Head of caudate nucleus (tissue), 42 donors: ENCODE data around the gene GYPC.
A peak's percentile ranks its signal among the peaks of the same experiment; 100 is the strongest.

Source experiments
- DNase-seq, 42 donors: peaks; one replicate each; pipeline versions ENCODE4 v3.0.0 to v3.0.0-alpha.2; 2020 to 2021; ENCODE audit warnings: mixed read lengths in 7 of 42
- intact Hi-C: fragments of 100-400 bp; cut with DNase I; formaldehyde crosslinking; loops from one replicate; pipeline ENCODE4 v1.15.0; 2022

GYPC gene

DNA sequence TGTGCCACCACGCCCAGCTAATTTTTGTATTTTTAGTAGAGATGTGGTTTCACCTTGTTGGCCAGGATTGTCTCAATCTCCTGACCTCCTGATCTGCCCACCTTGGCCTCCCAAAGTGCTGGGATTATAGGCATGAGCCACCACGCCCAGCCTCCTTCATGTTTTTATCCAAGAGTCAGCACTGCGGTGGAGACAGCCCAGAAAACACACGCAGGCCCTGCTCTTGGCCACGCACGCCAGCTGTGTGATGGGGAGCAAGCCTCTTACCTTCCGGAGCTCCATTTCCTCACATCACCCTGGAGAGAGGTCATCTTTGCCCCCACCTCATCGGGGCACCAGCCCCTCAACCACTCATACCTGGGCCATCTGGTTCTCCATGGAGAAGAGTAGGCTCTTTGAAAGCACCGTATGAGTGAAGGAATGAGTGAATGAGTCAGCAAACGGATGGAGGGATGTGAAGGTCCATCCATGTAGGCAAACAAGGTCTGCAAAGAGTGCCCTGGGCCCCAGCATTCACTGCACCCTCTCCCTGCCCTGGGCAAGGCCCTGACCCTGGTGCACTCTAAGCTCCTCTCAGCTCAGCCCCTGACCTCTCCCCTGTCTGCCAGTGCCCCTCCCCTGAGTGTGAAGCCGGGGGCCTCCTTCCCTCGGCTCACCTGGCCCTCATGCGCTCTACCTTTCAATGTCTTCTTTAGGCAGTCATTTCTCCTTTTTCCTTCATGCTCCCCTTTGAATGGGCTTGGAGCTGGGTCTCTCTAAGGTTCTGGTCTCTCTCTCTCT, 7.4 kb downstream of the GYPC start:
- no peak for DNase-seq
- intact Hi-C loops: no loop called here

DNA sequence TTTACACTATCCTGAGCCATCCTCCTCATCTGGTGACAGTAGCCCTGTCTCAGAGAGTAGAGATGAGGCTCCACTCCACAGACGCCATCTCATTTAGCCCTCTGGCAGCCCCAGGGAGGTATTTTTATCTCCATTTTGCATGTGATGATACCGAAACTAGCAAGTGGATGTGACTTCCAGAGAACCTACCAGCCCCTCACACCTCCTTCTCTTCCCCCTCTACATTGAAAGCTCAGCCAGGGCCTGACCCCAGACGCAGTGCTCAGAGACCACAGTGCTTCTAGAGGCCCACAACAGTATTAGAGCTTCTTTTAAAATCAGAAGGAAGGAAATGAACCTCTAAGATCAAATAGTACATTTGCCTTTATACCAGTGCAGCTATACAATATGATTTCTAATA, 8.3 kb downstream of the GYPC start:
- no peak for DNase-seq
- intact Hi-C loops: no loop called here

DNA sequence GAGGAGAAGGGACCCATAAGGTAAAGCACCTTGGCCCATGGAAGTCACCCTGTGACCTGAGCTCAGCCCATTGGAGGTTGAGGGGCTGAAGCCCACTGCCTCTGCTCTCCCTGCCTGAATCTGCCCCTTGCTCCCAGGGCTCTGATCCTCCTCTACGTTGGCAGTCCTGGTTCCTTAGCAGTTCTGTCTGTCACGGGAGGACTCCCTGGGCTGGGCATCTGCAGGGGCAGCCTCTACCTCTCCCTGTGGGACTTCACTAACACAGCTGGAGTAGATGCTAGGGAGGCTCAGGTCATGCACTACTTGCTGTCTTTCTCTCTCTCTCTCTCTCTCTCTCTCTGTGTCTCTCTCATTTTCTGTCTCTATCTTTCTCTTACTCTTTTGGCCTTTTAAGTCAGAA, 8.7 kb downstream of the GYPC start:
- intact Hi-C loops: no loop called here
- no peak for DNase-seq

DNA sequence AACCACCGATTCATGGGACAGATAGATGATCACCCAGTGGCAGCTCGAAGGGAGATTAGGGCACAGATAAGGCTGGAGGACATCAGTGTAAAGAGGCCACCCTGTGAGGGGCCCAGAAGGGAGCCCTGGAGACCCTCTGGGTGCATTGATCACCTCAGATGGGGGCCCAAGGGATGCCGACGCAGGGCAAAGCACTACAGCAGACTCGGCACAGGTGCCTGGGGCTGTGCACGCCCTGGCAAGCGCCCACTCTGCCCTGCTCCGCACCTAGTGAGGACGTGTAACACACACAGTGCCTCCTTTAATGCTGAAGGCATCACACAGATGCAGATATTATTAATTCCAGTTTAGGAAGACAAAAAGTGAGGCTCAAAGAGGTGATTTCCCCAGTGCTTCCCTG, 9.5 kb downstream of the GYPC start:
- no peak for DNase-seq
- intact Hi-C loops: no loop called here

DNA sequence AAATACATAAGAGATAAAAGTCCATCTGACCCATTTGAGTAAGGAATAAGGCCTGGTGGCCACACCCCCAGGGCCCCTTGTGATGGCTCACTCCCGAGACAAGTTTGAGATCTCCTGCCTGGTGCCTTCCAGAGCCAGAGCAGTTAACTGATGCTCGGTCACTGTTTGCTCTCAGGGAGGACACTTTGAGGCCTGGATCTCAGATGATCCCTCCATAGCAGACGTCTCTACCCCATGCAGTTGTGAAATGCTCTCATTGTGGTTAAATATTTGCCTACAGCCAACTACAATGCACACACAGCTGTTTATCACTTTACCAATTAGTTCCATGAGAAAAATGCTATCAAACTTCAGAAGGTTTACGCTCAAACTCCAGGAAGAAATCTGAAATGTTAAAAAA, 12.3 kb downstream of the GYPC start:
- intact Hi-C loops: no loop called here
- DNase-seq: no peak

DNA sequence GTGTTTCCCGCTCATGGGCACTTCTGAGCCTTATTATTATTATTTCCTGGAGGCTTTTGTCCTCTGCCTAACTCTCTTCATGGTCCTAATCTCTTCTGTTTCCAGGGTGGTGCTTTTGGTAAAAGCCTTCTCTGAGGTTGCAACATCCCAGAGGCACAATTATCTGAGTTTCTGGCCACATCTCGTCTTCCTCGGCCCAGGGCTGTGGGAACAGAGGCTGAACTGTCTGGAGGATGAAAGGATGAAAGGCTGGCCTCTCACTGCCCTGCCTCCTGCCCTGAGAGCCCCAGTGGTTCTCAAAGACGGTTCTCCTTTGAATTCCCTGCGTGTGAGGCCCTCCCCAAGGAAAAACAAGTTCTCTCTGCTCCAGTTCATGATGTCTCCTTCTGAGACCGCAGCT, 13.8 kb downstream of the GYPC start:
- peak in 1 of 42 donors; percentile 35 for DNase-seq
- intact Hi-C loops: no loop called here

DNA sequence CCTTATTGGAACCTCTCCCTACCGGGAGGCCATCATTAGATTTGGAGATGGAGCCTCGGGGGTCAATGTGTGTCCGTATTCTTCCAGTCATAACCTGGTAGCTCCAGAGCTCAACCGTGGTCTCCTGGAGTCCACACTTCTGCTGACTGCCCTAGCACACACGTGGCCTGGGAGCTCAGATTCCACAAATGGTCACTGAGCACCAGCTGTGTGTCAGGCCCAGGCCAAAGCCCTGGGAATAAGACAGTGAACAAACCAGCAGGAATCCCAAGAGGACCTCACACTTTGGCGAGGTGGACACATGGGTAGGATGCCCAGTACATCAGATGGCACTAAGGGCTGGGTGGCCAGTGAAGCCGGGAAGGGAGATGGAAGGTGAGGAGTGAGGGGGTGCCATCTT, 15.5 kb downstream of the GYPC start:
- DNase-seq: no peak
- intact Hi-C loops: no loop called here

DNA sequence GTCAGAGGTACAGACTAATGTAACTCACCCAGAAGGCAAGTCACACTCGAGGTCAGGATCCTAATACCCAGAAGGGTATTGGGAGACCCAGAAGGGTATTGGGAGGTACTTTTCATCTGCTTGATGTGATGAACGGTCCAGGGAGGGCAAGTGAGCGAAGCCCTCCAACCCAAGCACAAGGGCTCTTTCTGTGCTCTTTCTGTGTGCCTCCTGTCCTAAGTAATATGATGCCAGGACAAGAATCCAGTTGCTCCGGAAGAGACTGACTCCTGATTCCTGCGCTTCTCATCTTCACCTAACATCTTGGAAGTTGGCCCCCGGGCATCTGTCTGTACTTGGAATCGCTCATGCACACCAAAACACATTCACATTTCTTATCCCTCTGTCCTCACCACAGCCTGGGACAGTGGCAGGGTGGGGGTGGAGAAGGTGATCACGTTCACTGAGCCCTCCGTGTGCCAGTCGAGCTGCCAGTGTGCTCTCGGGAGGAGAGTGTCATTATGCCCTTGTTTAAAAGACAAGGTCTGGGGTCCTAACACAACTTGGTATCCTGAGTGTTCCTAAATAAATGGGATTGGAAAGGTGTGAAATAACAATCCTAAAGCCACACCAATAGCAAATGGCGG, 17.1 kb downstream of the GYPC start:
- no peak for DNase-seq
- intact Hi-C loops: no loop called here

DNA sequence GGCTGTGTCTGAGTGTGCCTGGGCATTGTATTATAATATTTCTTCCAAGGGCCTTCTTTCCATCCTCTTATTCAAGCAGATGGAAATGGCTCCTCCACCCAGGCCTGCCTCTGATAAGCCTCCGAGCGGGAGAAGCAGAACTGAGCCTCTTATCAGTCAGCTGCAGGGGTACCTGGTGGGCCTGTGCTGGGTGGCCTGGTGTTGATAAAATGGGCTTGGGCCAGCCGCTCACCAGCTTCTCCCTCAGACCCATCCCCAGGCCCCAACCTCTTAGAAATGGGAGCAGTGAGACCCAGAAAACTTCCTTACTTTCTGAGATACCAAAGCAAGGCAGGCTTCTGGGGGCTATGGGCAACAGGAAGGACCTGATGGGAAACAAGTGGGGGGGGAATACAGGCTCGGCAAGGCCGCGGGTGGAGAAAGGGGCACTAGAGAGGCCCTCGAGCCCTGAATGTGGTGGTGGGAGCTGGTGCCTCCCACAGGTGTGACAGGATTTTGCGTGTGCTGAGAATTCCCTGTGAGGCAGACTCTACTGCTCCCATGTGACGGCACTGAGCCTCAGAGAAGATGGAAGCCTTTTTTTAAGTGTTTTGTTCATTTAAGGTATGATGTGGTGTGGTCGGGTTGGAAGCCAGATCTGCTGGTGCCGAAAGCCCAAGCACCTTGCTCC, 18.3 kb downstream of the GYPC start:
- no peak for DNase-seq
- intact Hi-C loops: no loop called here

DNA sequence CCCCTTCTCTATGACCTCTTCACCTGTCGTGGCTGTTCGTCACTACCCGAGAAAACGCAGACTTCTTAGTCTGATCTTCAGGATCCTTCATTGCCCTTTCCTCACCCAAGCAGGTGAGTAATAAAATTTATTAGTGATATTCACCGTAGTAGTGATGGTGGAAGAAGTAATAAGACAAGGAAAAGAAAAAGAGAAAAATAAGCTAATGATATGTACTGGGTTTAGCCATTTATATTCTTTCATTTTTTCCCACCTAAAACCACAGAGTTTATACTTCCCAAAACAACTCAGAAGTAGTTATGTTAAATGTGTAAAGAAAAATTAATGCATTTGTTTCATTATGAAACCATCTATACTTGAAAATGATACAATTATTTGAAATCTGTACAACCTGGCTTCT, 19.7 kb downstream of the GYPC start:
- DNase-seq: no peak
- intact Hi-C loops: no loop called here

DNA sequence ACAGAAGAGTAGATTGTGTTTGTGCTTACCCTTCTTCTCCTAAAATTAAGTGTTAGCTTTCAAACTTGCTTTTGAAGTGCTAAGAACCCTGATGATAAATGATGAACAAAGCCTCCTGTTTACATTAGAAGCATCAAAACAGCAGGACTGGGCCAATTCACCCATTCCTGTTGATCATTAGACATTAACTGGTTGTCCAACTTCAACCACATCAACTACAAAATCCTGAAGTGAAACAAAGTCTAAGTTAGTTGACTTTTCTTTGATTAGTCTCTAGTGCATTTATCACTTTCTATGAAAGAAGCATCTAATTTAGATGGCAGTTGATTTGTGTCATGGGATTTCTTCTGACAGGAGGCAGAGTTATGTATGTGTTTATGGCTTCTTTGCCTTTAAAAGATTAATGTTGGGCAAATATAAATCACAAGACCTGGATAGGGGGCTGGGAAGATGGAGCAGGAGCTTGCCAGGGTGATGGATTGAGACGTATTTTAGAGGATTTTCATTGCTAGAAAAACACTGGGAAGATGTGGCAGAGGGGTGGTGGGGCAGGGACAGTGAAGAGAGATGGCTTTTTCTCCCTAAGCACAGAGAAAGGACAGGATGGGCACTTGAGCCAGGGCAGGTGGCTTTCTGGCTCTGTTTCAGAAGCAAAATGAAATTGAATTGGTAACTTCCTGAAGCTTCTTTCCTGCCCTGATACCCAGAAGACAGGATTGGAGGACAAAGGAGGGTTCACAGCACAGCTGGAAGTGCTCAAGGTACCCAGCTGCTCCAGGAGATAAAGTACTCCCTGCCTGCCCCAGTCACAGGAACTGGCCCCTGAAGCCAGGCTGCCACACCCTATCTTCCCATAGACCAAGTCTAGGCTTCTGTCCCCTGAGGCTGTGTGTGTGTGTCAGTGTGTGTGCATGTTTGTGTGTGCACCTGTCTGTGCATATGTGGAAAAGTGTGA, 20.5 kb downstream of the GYPC start:
- intact Hi-C loops: no loop called here
- DNase-seq: no peak

DNA sequence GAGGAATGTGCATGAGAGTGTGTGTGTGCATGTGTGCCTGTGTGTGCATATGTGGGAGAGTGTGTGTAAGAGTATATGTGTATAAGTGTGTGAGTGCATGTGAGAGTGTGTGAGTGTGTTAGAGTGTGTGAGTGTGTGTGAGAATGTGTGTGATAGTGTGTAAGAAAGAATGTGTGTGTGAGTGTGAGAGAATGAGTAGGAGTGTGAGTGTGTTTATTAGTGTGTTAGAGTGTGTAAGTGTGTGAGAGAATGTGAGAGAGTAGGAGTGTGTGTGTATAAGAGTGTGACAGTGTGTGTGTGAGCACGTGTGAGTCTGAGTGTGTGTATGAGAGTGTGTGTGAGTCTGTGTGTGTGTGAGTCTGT, 21.2 kb downstream of the GYPC start:
- intact Hi-C loops: no loop called here
- no peak for DNase-seq

DNA sequence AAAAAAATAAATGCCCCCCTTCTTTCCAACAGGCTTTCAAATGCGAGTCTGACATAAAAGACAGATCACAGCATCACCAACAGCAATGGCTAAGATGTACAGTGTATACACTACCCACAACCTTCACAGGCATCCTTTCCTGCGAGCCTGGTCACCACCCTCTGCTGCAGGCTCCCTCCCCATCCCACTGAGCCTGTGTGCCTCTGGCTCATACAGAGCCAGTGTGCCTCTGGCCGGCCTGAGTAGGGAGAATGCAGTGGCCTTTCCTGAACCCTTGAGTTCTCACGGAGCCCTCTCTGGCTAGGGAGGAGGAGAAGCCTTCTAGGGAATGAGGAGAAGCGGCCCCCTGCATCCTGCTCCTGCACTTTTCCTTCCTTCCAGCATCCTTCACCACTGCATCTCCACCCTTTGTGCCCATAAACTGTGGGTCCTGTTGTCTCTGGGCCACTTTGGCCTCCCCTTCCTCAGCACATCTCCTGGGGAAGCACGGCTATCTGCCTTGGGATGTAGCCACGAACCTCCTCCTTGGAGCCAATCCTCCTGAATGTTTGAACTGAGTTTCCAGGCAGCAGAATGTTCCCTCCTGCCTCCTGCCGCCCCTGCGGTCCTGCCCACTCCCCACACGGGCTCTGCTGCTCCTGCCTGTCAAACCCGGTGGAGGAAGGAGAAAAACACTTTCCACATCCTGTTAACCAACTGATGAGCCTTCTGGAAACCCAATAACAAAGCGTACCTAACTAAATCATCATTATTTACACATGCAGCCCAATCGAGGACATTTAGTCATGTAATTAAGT, 22.5 kb downstream of the GYPC start:
- DNase-seq: peak in 25 of 42 donors; percentile 9 to 80 (median 50)
- intact Hi-C loops: no loop called here

DNA sequence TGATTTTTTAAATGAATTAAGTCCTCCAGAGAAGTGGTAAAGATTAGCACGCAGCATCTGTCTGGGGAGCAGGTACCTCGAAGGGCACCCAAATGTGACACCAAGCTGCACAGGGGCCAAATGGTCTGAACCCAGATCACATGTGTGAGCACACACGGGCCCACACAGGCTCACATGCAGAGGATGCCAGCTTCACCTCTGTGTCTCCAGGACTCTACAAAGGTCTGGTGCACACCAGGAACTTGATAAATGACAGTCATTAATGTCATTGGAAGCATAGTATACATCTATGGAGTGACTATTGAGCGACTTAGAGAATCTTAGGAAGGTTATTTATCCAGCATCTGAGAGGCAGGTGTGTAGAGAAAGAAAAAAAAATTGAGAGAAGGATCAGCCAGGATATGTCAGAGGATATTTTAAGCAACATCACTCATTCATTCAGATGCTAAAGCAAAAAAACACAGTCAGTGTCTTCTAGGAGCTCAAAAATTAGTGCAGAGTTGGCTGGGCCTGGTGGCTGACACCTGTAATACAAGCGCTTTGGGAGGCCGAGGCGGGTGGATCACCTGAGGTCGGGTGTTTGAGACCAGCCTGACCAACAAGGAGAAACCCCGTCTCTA, 23.2 kb downstream of the GYPC start:
- intact Hi-C loops: no loop called here
- DNase-seq: no peak

DNA sequence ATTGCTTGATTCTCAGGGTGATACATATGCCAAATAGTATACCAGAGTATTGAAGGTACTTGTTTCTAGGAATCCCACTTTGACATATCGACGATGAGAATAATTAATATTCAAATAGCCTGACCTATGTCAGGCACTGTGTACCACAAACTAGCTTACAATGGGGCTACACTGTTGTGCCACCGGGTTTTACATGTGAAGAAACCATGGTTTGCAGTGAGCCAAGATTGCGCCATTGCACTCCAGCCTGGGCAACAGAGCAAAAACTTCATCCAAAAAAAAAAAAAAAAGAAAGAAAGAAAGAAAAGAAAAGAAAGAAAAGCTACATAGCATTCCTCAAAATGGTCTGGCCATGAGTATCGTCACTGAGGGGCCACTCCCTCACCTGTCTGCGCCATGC, 25.5 kb downstream of the GYPC start:
- no peak for DNase-seq
- intact Hi-C loops: no loop called here

DNA sequence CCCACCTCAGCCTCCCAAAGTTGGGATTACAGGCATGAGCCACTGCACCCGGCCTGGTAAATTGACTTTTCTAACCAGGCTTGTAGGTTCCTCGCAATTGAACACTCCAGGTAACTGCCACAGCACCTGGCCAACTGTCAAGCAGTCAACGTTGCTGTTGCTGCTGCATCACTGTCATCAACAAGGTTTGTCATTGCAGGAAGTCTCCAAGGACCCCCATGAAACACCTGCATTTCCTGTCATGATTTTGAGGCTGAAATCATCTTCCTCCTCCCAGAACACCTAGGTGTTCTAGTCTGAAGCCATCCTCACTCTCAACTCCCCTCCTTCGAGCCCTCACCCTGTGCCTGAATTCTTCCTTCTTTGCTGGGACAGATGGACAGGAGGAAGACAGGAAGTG, 29.7 kb downstream of the GYPC start:
- no peak for DNase-seq
- intact Hi-C loops: no loop called here

DNA sequence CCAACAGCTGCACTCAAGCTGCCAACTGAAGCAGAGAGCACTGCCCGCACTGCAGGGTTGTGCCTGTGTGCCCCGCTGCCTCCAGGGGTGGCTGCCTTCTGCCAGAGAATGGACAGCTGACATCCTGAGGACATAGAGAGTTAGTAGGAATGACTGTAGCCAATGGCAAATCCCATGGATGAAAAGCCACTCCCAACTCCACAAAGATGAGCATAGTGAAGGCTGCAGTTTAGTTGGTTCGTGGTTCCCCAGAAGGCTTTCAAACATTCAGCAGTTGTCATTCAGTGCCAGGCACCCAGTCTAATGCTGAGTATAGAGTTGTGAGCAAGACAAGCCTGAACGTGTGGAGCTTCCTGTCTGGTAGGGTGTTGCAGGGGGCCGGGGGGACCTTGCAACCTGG, 30.3 kb downstream of the GYPC start:
- no peak for DNase-seq
- intact Hi-C loops: no loop called here

DNA sequence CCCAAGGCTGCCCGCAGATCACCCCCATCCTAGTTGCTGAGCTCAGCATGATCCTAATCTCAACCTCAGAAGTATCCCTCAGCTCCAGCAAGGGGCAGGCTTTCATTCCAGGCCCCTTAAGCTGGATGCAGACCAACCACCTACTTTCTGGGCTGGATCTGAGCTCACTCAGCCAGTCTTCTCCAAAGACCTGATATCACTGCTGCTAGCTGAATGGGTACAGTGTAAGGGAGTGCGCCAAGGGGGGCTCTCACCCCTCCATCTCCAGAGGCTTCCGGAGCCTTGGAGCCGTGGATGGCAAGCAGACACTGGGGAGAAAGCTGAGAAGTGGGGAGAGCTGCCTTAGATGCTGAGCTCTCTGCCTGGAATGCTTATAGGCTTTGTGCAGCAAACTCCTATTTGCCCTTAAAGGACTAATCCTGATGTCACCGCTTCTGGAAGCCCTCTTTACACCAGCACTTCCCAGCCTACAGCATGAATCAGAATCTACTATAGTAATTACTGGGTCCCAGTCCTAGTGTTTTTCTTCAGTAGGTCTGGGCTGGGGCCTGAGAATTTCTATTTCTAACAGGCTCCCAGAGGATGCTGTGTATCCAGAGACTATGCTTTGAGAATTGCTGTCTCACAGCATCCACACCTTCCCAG, 31.0 kb downstream of the GYPC start:
- no peak for DNase-seq
- intact Hi-C loops: no loop called here
